Suprapubic skin (tissue), 4 donors: Measurements from ENCODE around the gene TTC21A.

Experiments
- CTCF ChIP-seq, 2 donors: fragments of 200-600 bp in 1 of 2; fragments of 450-650 bp in 1 of 2; sonication (generic) in 1 of 2; IDR thresholded peaks; one replicate each; pipeline ENCODE4 v1.5.1; 2016 to 2019; ENCODE audit warnings: antibody characterized with exemption in 2 of 2, mild to moderate bottlenecking in 1 of 2, moderate library complexity in 1 of 2
- EP300 ChIP-seq: sonication (generic); formaldehyde crosslinking; IDR thresholded peaks from one replicate; pipeline ENCODE4 v1.6.1; 2017; ENCODE audit warnings: antibody characterized with exemption
- POLR2A ChIP-seq, 2 donors: fragments of 450-650 bp; IDR thresholded peaks; one replicate each; pipeline ENCODE4 v1.6.1; 2017; ENCODE audit warnings: antibody characterized with exemption in 2 of 2, mild to moderate bottlenecking in 2 of 2, moderate library complexity in 2 of 2
- POLR2AphosphoS5 ChIP-seq, 3 donors: sonication (generic); formaldehyde crosslinking; IDR thresholded peaks; one replicate each; pipeline ENCODE4 v1.6.1; 2017; ENCODE audit warnings: antibody characterized with exemption in 3 of 3

GRCh38 chr3:39149498-39150147 is 42.1 kb downstream of the TTC21A start:
- TF ChIP-seq CTCF (IDR thresholded peaks at IDR 0.05): no peak
- TF ChIP-seq POLR2A (IDR thresholded peaks at IDR 0.05): no peak
- TF ChIP-seq POLR2AphosphoS5 (IDR thresholded peaks at IDR 0.05): no peak
- TF ChIP-seq EP300: no peak
